Thoracic aorta (tissue), 2 donors: Measurements from ENCODE around the gene CHSY1. TPM values are rescaled to one million over a fixed set of nuclear protein-coding genes. Genes with fewer than 3 reads are reported as not detected.

ENCODE experiments used
- ATAC-seq: fragments of 150-250 bp; one replicate; pipeline ENCODE4 v1.8.0; 2017; ENCODE audit warnings: low read depth; ENCODE audit not compliant: insufficient number of reproducible peaks, low FRiP score
- DNase-seq: peaks from one replicate; pipeline ENCODE4 v3.0.0-alpha.2; 2020; ENCODE audit warnings: low spot score
- H3K27ac ChIP-seq, 2 donors: fragments of 200-600 bp; sonication (generic); 1 replicate in 1 of 2; 2 replicates in 1 of 2; pipeline ENCODE4 v1.5.1; 2016; ENCODE audit warnings: mild to moderate bottlenecking in 2 of 2, moderate library complexity in 2 of 2
- H3K27me3 ChIP-seq: fragments of 200-600 bp; sonication (generic); replicated peaks from 2 replicates; pipeline ENCODE4 v1.6.0; 2016; ENCODE audit warnings: mild to moderate bottlenecking; ENCODE audit not compliant: insufficient read depth
- H3K36me3 ChIP-seq: fragments of 200-600 bp; sonication (generic); one replicate; pipeline ENCODE4 v1.5.1; 2016
- H3K4me1 ChIP-seq, 2 donors: fragments of 200-600 bp; sonication (generic); 1 replicate in 1 of 2; 2 replicates in 1 of 2; pipeline versions ENCODE4 v1.5.1 to v1.6.0; 2016; ENCODE audit warnings: low read depth in 2 of 2, mild to moderate bottlenecking in 1 of 2; ENCODE audit not compliant: control insufficient read depth in 1 of 2
- H3K4me3 ChIP-seq: fragments of 200-600 bp; sonication (generic); 2 replicates; pipeline ENCODE4 v1.5.1; 2016; ENCODE audit warnings: mild to moderate bottlenecking
- H3K9me3 ChIP-seq: fragments of 200-600 bp; sonication (generic); 2 replicates; pipeline ENCODE4 v1.5.1; 2016
- total RNA-seq, 2 donors: library from RNA; depleted of rRNA; stranded (reverse); fragments of >200 nt; gene quantifications; one replicate each; pipeline versions ENCODE4 v1.1.0 to v1.2.3, GENCODE V29; 2016
- TF ChIP-seq, protein P1 (sequence below): fragments of 200-600 bp; sonication (generic); IDR thresholded peaks from one replicate; pipeline ENCODE4 v1.5.1; 2019; ENCODE audit warnings: antibody characterized with exemption

CHSY1 gene
- total RNA-seq, 2 donors from 2014 or later, result 35.7 to 153 TPM

- TF ChIP-seq, protein P1, sequence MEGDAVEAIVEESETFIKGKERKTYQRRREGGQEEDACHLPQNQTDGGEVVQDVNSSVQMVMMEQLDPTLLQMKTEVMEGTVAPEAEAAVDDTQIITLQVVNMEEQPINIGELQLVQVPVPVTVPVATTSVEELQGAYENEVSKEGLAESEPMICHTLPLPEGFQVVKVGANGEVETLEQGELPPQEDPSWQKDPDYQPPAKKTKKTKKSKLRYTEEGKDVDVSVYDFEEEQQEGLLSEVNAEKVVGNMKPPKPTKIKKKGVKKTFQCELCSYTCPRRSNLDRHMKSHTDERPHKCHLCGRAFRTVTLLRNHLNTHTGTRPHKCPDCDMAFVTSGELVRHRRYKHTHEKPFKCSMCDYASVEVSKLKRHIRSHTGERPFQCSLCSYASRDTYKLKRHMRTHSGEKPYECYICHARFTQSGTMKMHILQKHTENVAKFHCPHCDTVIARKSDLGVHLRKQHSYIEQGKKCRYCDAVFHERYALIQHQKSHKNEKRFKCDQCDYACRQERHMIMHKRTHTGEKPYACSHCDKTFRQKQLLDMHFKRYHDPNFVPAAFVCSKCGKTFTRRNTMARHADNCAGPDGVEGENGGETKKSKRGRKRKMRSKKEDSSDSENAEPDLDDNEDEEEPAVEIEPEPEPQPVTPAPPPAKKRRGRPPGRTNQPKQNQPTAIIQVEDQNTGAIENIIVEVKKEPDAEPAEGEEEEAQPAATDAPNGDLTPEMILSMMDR, result no peak
- H3K4me1 ChIP-seq, result peaks cover 0 to 18% of the 10 kb centered on the region in 2 donors
- no peaks in the 10 kb centered on the region for H3K36me3 ChIP-seq
- no peak overlapping the region for H3K4me3 ChIP-seq
- ATAC-seq (no peak), DNase-seq (no peak)
- no peaks in the 10 kb centered on the region for H3K9me3 ChIP-seq
- H3K27me3 ChIP-seq, result no peaks in the 10 kb centered on the region
- no peak overlapping the region for H3K27ac ChIP-seq
Measured at GRCh38 chr15:101159936-101160815, 91.7 kb downstream of the CHSY1 start.

DNA sequence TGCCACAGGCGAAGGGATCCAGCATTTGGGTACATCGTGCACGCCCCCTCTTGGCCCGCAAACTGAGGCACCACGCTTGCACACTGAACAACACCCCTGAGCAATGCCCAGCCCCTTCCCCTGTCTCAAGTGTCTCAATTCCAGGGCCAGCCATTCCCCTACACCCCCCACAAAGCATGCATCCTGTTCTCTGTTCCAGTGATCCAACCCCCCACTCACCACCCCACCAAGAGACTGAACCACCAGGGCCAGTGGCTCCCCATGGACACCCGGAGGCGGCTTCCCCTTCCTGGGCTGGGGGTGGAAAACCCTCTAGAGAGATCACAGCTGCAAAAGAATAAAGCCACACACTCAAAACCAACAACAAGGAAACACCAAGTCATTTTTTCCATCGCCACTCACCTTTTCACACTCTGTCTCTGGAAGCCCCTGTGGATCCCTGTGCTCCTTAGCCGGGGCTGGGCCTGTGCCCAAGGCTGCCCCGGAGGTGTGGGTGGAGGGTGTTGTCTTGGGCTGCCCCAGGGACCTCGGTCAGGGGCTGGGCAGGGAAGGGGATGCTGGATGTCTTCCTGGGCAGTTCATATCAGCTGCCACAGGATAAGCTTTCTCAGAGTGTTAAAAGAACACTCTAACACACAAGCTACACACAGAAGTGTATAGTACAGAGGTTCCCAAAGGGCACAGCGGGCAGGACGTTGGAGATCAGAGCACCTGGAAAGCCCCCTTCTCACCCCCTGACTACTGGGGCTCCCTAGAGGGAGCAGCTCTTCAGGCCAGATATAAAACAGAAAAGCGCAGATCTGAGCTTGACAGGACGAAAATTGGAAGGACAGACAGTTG lies 92.5 kb downstream of the CHSY1 start:
- DNase-seq, result no peak
- TF ChIP-seq, protein P1, result no peak
- Histone ChIP-seq H3K27me3 (no peaks in the 10 kb centered on the region), H3K9me3 (no peaks in the 10 kb centered on the region), H3K27ac (no peak overlapping the region), H3K4me3 (no peak overlapping the region), H3K4me1 (peaks cover 0 to 18% of the 10 kb centered on the region in 2 donors), H3K36me3 (no peaks in the 10 kb centered on the region)
- ATAC-seq, result no peak

DNA sequence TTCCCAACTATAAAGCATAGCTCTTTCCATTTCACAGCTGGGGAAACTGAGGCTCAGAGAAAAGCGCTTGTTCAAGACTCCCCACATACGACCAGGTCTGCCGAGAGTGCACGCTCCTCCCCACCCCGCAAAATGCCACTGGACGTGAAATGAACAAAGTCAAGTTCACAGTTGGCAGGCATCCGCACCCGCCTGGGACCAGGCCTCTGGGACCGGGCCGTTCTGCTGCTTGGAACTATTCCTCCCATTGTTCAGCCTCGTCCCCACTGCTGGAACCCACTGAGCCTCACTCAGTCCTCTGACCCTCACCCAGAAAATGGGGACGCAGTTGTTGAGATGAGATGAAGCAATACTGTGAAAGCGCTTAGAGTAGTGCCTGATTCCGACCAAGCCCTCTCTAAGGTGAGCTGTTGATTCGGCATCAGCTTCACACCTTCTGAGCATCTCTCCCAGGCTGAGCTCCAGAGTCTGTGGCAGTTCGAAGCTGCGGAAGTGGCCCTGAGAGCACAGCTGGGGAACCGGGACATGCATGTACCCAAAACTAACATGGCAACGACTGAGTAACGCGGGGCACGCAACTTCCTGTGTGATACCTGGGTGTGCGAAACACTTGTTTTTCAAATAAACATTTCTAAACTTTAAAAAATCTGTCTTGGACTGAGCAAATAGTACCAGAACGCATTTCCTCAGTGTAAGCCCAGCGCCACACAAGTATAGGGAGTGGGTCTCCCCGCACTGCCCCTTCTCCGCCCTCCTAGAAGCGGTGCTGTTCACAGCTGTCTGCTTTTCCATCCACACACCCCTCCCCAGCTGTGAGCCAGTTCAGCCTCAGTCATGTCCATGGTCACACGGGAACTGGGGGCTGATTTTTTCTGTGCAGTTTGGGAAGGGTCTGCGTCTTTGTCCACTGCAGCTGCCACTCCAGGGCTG lies 93.4 kb downstream of the CHSY1 start:
- ATAC-seq, result no peak
- Histone ChIP-seq H3K4me3 (no peak overlapping the region), H3K36me3 (no peaks in the 10 kb centered on the region), H3K9me3 (no peaks in the 10 kb centered on the region), H3K4me1 (peaks cover 0 to 13% of the 10 kb centered on the region in 2 donors), H3K27ac (no peak overlapping the region), H3K27me3 (no peaks in the 10 kb centered on the region)
- TF ChIP-seq, protein P1, result no peak
- DNase-seq, result no peak

GRCh38 chr15:101157721-101158120 lies 94.1 kb downstream of the CHSY1 start:
- ATAC-seq (no peak), DNase-seq (no peak)
- Histone ChIP-seq H3K27me3 (no peaks in the 10 kb centered on the region), H3K27ac (no peak overlapping the region), H3K4me3 (no peak overlapping the region), H3K4me1 (peaks cover 0 to 6% of the 10 kb centered on the region in 2 donors), H3K36me3 (no peaks in the 10 kb centered on the region), H3K9me3 (no peaks in the 10 kb centered on the region)
- TF ChIP-seq, protein P1, result no peak
